ENCODE measurements around the gene MYH2. TPM values are rescaled to one million over a fixed set of nuclear protein-coding genes. Genes with fewer than 3 reads are reported as not detected.

MYH2 gene
- under 0.01 TPM in 1 of 2 replicates, not detected in the other for total RNA-seq

GRCh38 chr17:10549096-10549842 lies at the start of gene MYH2:
TSS of gene MYH2 (minus strand) at chr17:10549658. CDS start at chr17:10547920, 1,738 bp downstream.

GRCh38 chr17:10518271-10519037 lies 31.0 kb downstream of the MYH2 start, which contains the start of gene MYH1:
TSS of gene MYH1 (minus strand) at chr17:10518542. CDS start at chr17:10516642, 1,900 bp downstream.

Other genes with a start within 250 kb of the MYH2 start
- gene MYH13, start 176.7 kb downstream of the MYH2 start, total RNA-seq = not detected in 2 replicates
- not detected in 2 replicates for gene MYH8, start 127.7 kb downstream of the MYH2 start, total RNA-seq
- not detected in 2 replicates for gene MYH4, start 80.1 kb downstream of the MYH2 start, total RNA-seq
- gene MYH1, start 31.1 kb downstream of the MYH2 start, total RNA-seq = not detected in 2 replicates
- gene MYH3, start 107.7 kb upstream of the MYH2 start, total RNA-seq = under 0.01 TPM in 2 replicates
- gene SCO1, start 147.9 kb upstream of the MYH2 start, total RNA-seq = 26.5 and 30.7 TPM in 2 replicates
- 6.6 and 13.3 TPM in 2 replicates for gene ADPRM, start 147.9 kb upstream of the MYH2 start, total RNA-seq
- gene TMEM220, start 180.4 kb upstream of the MYH2 start, total RNA-seq = 2.9 and 4.6 TPM in 2 replicates